Ovary (tissue), 9 donors: ENCODE results near the gene PHF21A. TPM values are rescaled to one million over a fixed set of nuclear protein-coding genes. Genes with fewer than 3 reads are reported as not detected.

Experiments
- DNase-seq, 5 donors: peaks; one replicate each; pipeline ENCODE4 v3.0.0-alpha.2; 2019 to 2020
- H3K27ac ChIP-seq, 2 donors: fragments of 200-600 bp; one replicate each; pipeline versions ENCODE4 v1.5.1 to v1.8.0; 2019 to 2022
- H3K27me3 ChIP-seq: fragments of 200-600 bp; one replicate; pipeline ENCODE4 v1.8.0; 2022
- H3K36me3 ChIP-seq: fragments of 200-600 bp; sonication (generic); one replicate; pipeline ENCODE4 v1.5.1; 2019
- H3K4me1 ChIP-seq: one replicate; pipeline ENCODE4 v1.8.1; 2013; ENCODE audit warnings: mild to moderate bottlenecking, moderate library complexity; ENCODE audit not compliant: insufficient read depth
- H3K4me3 ChIP-seq: fragments of 200-600 bp; sonication (generic); one replicate; pipeline ENCODE4 v1.5.1; 2017
- H3K9me3 ChIP-seq, 2 donors: fragments of 200-600 bp in 1 of 2; sonication (generic) in 1 of 2; one replicate each; pipeline versions ENCODE4 v1.5.1 to v1.8.1; 2013 to 2019; ENCODE audit warnings: mild to moderate bottlenecking in 1 of 2, moderate library complexity in 1 of 2
- CTCF ChIP-seq, 3 donors: fragments of 450-650 bp in 2 of 3; fragments of 200-600 bp in 1 of 3; IDR thresholded peaks; one replicate each; pipeline versions ENCODE4 v1.5.1 to v1.8.0; 2016 to 2022; ENCODE audit warnings: antibody characterized with exemption in 3 of 3, mild to moderate bottlenecking in 1 of 3
- EP300 ChIP-seq: sonication (generic); formaldehyde crosslinking; IDR thresholded peaks from one replicate; pipeline ENCODE4 v1.6.1; 2017; ENCODE audit warnings: antibody characterized with exemption
- POLR2A ChIP-seq: fragments of 450-650 bp; IDR thresholded peaks from one replicate; pipeline ENCODE4 v1.6.1; 2017; ENCODE audit warnings: antibody characterized with exemption, mild to moderate bottlenecking, moderate library complexity
- WGBS, 3 donors: extraction: QIAGEN DNeasy Blood & Tissue Kit in 1 of 3; methylation state at CpG; one replicate each; pipeline versions ENCODE4 v1.1.5 to v1.1.7; 2013 to 2017; 5-methylcytosine and 5-hydroxymethylcytosine counted together
- intact Hi-C, 4 donors: fragments of 100-400 bp; cut with DNase I; formaldehyde crosslinking; loops; one replicate each; pipeline versions ENCODE4 v1.11.0 to v1.15.1; 2022 to 2023
- polyA plus RNA-seq, 2 donors: library from polyadenylated mRNA; stranded (reverse); fragments of 200-250 nt in 1 of 2; fragments of 350-450 nt in 1 of 2; fragmentation: Illumina TruSeq in 1 of 2; extraction: RNeasy Lipid Tissue Mini Kit (QIAGEN cat#74804) in 1 of 2; gene quantifications; one replicate each; pipeline ENCODE4 v1.2.3, GENCODE V29; 2013 to 2014
- total RNA-seq, 7 donors: library from RNA; depleted of rRNA in 2 of 7; stranded (reverse); fragments of >200 nt in 2 of 7; fragmentation: NEBNext Ultra II Directional in 3 of 7; extraction: Animal tissue kit (Norgen Biotek cat#: 25700) in 3 of 7; gene quantifications; one replicate each; pipeline versions ENCODE4 v1.1.0 to v1.2.4, GENCODE V29; 2016 to 2023
- donor health status: DM: no; HTN: no; CAD: no; lungs with moderate emphysema.
- donor health status: DM: no; HTN: no; CAD: no.
- donor health status: Bipolar disorder and iron deficiency.
- donor health status: DM: yes; HTN: yes; CAD: no.
- donor health status: DM: no; HTN: no; CAD: no.
- donor health status: DM: yes; HTN: yes; CAD: no.

The PHF21A gene
- total and polyA plus RNA-seq, 9 donors, result 20.6 to 76.0 (median 58.2) TPM

- TF ChIP-seq EP300, result no peak
- TF ChIP-seq CTCF (IDR thresholded peaks at IDR 0.05), result no peak
- no peak for TF ChIP-seq POLR2A
- Histone ChIP-seq H3K27ac (no peak overlapping the region), H3K4me3 (no peak overlapping the region), H3K4me1 (peaks cover 1% of the 10 kb centered on the region), H3K9me3 (no peaks in the 10 kb centered on the region), H3K27me3 (no peaks in the 10 kb centered on the region), H3K36me3 (no peaks in the 10 kb centered on the region)
- intact Hi-C loops, result no loop called here
- 91 to 94% (median 92%) methylated on average over 9 of the region's 9 CpGs for WGBS, 3 donors
- DNase-seq, result no peak
Measured at GRCh38 chr11:45889966-45890365, 231.3 kb downstream of the PHF21A start.

GRCh38 chr11:45889555-45889954 lies 231.7 kb downstream of the PHF21A start:
- WGBS, 3 donors, result 86 to 88% (median 87%) methylated on average over 8 of the region's 8 CpGs
- intact Hi-C loops, result no loop called here
- DNase-seq, result no peak
- no peaks in the 10 kb centered on the region for H3K36me3 ChIP-seq
- TF ChIP-seq CTCF (IDR thresholded peaks at IDR 0.05) (no peak), EP300 (no peak), POLR2A (no peak)
- H3K4me1 ChIP-seq, result peaks cover 1% of the 10 kb centered on the region
- no peak overlapping the region for H3K4me3 ChIP-seq
- H3K9me3 ChIP-seq, result no peaks in the 10 kb centered on the region
- no peaks in the 10 kb centered on the region for H3K27me3 ChIP-seq
- no peak overlapping the region for H3K27ac ChIP-seq

GRCh38 chr11:45887587-45887986 lies 233.7 kb downstream of the PHF21A start:
- Histone ChIP-seq H3K36me3 (no peaks in the 10 kb centered on the region), H3K4me3 (no peak overlapping the region), H3K9me3 (no peaks in the 10 kb centered on the region), H3K4me1 (peaks cover 1% of the 10 kb centered on the region), H3K27ac (no peak overlapping the region), H3K27me3 (no peaks in the 10 kb centered on the region)
- TF ChIP-seq EP300, result no peak
- no peak for TF ChIP-seq CTCF (IDR thresholded peaks at IDR 0.05)
- TF ChIP-seq POLR2A, result no peak
- 76 to 90% (median 80%) methylated on average over 10 of the region's 10 CpGs for WGBS, 3 donors
- intact Hi-C loops, result no loop called here
- no peak for DNase-seq

GRCh38 chr11:45886816-45887520 lies 234.3 kb downstream of the PHF21A start:
- Histone ChIP-seq H3K4me1 (peaks cover 1% of the 10 kb centered on the region), H3K36me3 (no peaks in the 10 kb centered on the region), H3K9me3 (no peaks in the 10 kb centered on the region), H3K27me3 (no peaks in the 10 kb centered on the region), H3K27ac (no peak overlapping the region), H3K4me3 (no peak overlapping the region)
- 86 to 94% (median 91%) methylated on average over 4 of the region's 4 CpGs for WGBS, 3 donors
- intact Hi-C loops, result no loop called here
- no peak for DNase-seq
- TF ChIP-seq POLR2A (no peak), EP300 (no peak), CTCF (IDR thresholded peaks at IDR 0.05) (no peak)
